Measurements from ENCODE around the gene CCAR1.
"Not testable (repeated sequence)": the region's sequence is repeated elsewhere in the genome, so short reads cannot be mapped to it uniquely, and the experiment has no call there.

- TF ChIP-seq EP300, POLR2AphosphoS5 (IDR thresholded peaks at IDR 0.05): not testable (repeated sequence)
Observed at GRCh38 chr10:68810830-68811229, 89.8 kb downstream of the CCAR1 start.

Data from stomach (tissue), 4 donors.